Endodermal cell (in vitro differentiated cells): ENCODE results near the gene EPS15. TPM values are rescaled to one million over a fixed set of nuclear protein-coding genes. Genes with fewer than 3 reads are reported as not detected.

ENCODE experiments used
- DNase-seq: peaks from one replicate; pipeline ENCODE4 v3.0.0-alpha.2; 2017
- H3K27ac ChIP-seq: 2 replicates; pipeline ENCODE4 v1.5.1; 2013; ENCODE audit warnings: mild to moderate bottlenecking, low read depth, low read length, moderate library complexity
- H3K27me3 ChIP-seq: 2 replicates; pipeline ENCODE4 v1.6.1; 2013; ENCODE audit warnings: mild to moderate bottlenecking, low read length, moderate library complexity; ENCODE audit not compliant: insufficient read depth, control insufficient read depth, poor library complexity, severe bottlenecking
- H3K36me3 ChIP-seq: 2 replicates; pipeline ENCODE4 v1.7.0; 2013; ENCODE audit warnings: mild to moderate bottlenecking, low read length, moderate library complexity; ENCODE audit not compliant: control insufficient read depth, insufficient read depth
- H3K4me1 ChIP-seq: one replicate; pipeline ENCODE4 v1.7.0; 2013; ENCODE audit warnings: low read length; ENCODE audit not compliant: control insufficient read depth, insufficient read depth
- H3K4me3 ChIP-seq: 2 replicates; pipeline ENCODE4 v1.5.1; 2013; ENCODE audit warnings: mild to moderate bottlenecking, low read length, moderate library complexity
- H3K9ac ChIP-seq: 2 replicates; pipeline ENCODE4 v1.6.1; 2013; ENCODE audit warnings: mild to moderate bottlenecking, low read length, moderate library complexity; ENCODE audit not compliant: poor library complexity, severe bottlenecking; ENCODE audit errors: extremely low read depth
- H3K9me3 ChIP-seq: 2 replicates; pipeline ENCODE4 v1.6.1; 2013; ENCODE audit warnings: mild to moderate bottlenecking, low read length, moderate library complexity; ENCODE audit not compliant: control insufficient read depth
- H3K27ac Mint-ChIP-seq: 2 replicates; pipeline ENCODE4 v1.8.0; 2020; ENCODE audit warnings: mixed read lengths
- H3K27me3 Mint-ChIP-seq: 2 replicates; pipeline ENCODE4 v1.8.0; 2021; ENCODE audit warnings: mild to moderate bottlenecking, mixed read lengths; ENCODE audit not compliant: insufficient read depth
- H3K36me3 Mint-ChIP-seq: 2 replicates; pipeline ENCODE4 v1.8.0; 2020; ENCODE audit warnings: low read depth, mixed read lengths
- H3K4me1 Mint-ChIP-seq: 2 replicates; pipeline ENCODE4 v1.8.0; 2020; ENCODE audit warnings: mixed read lengths
- H3K4me3 Mint-ChIP-seq: 2 replicates; pipeline ENCODE4 v1.8.0; 2020; ENCODE audit warnings: mild to moderate bottlenecking, moderate library complexity, mixed read lengths
- H3K9me3 Mint-ChIP-seq: 2 replicates; pipeline ENCODE4 v1.8.0; 2020; ENCODE audit warnings: mild to moderate bottlenecking, mixed read lengths
- CTCF ChIP-seq: fragments of 200-600 bp; sonication (generic); conservative IDR thresholded peaks from 2 replicates; pipeline ENCODE4 v1.5.0; 2021; ENCODE audit warnings: antibody characterized with exemption, mild to moderate bottlenecking
- WGBS, 2 experiments: methylation state at CpG; one replicate each; pipeline versions ENCODE4 v1.1.5 to v1.1.7; 2013; ENCODE audit warnings: missing lambda C conversion rate in 2 of 2, mixed read lengths in 1 of 2; ENCODE audit not compliant: insufficient coverage in 1 of 2, insufficient read length in 1 of 2; 5-methylcytosine and 5-hydroxymethylcytosine counted together
- total RNA-seq, 2 donors: library from RNA; stranded (reverse); fragmentation: NEBNext Ultra II Directional in 1 of 2; extraction: Animal tissue kit (Norgen Biotek cat#: 25700) in 1 of 2; gene quantifications; 2 replicates in 1 of 2; 3 replicates in 1 of 2; pipeline ENCODE4 v1.2.1, GENCODE V29; 2021

Gene EPS15
- total RNA-seq, 2 donors from 2014 or later, result 45.0 to 46.9 TPM

- H3K9me3 Mint-ChIP-seq, result no peaks in the 10 kb centered on the region
- no peaks in the 10 kb centered on the region for H3K27me3 Mint-ChIP-seq
- 97 to 100% methylated on average over 1 to 2 of the region's 2 CpGs for WGBS, 2 experiments
Measured at GRCh38 chr1:51433972-51434510, 85.0 kb downstream of the EPS15 start.

GRCh38 chr1:51433269-51433971, 85.6 kb downstream of the EPS15 start:
- Mint-ChIP-seq H3K4me3 (no peak overlapping the region), H3K4me1 (peaks cover 8% of the 10 kb centered on the region), H3K36me3 (peaks cover 16% of the 10 kb centered on the region), H3K9me3 (no peaks in the 10 kb centered on the region), H3K27ac (peak overlapping the region; percentile 45), H3K27me3 (no peaks in the 10 kb centered on the region)
- Histone ChIP-seq H3K4me1 (no peaks in the 10 kb centered on the region), H3K27ac (no peak overlapping the region), H3K27me3 (no peaks in the 10 kb centered on the region), H3K4me3 (no peak overlapping the region), H3K9ac (no peak overlapping the region), H3K36me3 (peaks cover 25% of the 10 kb centered on the region), H3K9me3 (peaks cover 4% of the 10 kb centered on the region)
- TF ChIP-seq CTCF, result no peak
- 85% methylated on average over 4 of the region's 4 CpGs; no CpG with 5 or more reads in 1 of the 2 experiments for WGBS, 2 experiments
- no peak for DNase-seq

More at GRCh38 chr1:51433972-51434510, 85.0 kb downstream of the EPS15 start:
- no peak overlapping the region for H3K4me3 ChIP-seq
- H3K27ac ChIP-seq, result no peak overlapping the region
- H3K9me3 ChIP-seq, result peaks cover under 1% of the 10 kb centered on the region
- no peaks in the 10 kb centered on the region for H3K27me3 ChIP-seq
- DNase-seq, result no peak
- peaks cover 27% of the 10 kb centered on the region for H3K36me3 ChIP-seq
- no peak for TF ChIP-seq CTCF
- Mint-ChIP-seq H3K36me3 (peaks cover 15% of the 10 kb centered on the region), H3K27ac (peak overlapping the region; percentile 45), H3K4me3 (no peak overlapping the region), H3K4me1 (peaks cover 12% of the 10 kb centered on the region)
- H3K9ac ChIP-seq, result no peak overlapping the region
- H3K4me1 ChIP-seq, result peaks cover 5% of the 10 kb centered on the region

GRCh38 chr1:51432146-51432545, 86.9 kb downstream of the EPS15 start:
- no peak for DNase-seq
- peaks cover 9% of the 10 kb centered on the region for H3K9me3 ChIP-seq
- no peaks in the 10 kb centered on the region for H3K4me1 ChIP-seq
- Mint-ChIP-seq H3K36me3 (peaks cover 25% of the 10 kb centered on the region), H3K4me3 (no peak overlapping the region), H3K4me1 (peaks cover 8% of the 10 kb centered on the region), H3K27me3 (no peaks in the 10 kb centered on the region), H3K27ac (no peak overlapping the region), H3K9me3 (no peaks in the 10 kb centered on the region)
- H3K27me3 ChIP-seq, result no peaks in the 10 kb centered on the region
- H3K9ac ChIP-seq, result no peak overlapping the region
- peaks cover 36% of the 10 kb centered on the region for H3K36me3 ChIP-seq
- no peak overlapping the region for H3K4me3 ChIP-seq
- no peak for TF ChIP-seq CTCF
- no peak overlapping the region for H3K27ac ChIP-seq
